ENCODE data around the gene MAPKAP1.

MAPKAP1 gene

GRCh38 chr9:125529589-125530515 is 177.2 kb downstream of the MAPKAP1 start:
- DNase-seq, result no peak

GRCh38 chr9:125529107-125529506 is 177.9 kb downstream of the MAPKAP1 start:
- no peak for DNase-seq

- no peak for DNase-seq
These were observed 179.5 kb downstream of the MAPKAP1 start for GRCh38 chr9:125527471-125528002.

- DNase-seq, result no peak
These were observed 180.9 kb downstream of the MAPKAP1 start for GRCh38 chr9:125525921-125526631.

GRCh38 chr9:125524583-125525355 is 182.2 kb downstream of the MAPKAP1 start:
- DNase-seq, result no peak

- no peak for DNase-seq
These were observed 183.3 kb downstream of the MAPKAP1 start for GRCh38 chr9:125523681-125524080.

GRCh38 chr9:125522328-125522725 is 184.7 kb downstream of the MAPKAP1 start:
- no peak for DNase-seq

GRCh38 chr9:125521462-125522327 is 185.3 kb downstream of the MAPKAP1 start:
- no peak for DNase-seq

GRCh38 chr9:125519734-125520133 is 187.3 kb downstream of the MAPKAP1 start:
- no peak for DNase-seq

GRCh38 chr9:125517577-125517976 is 189.4 kb downstream of the MAPKAP1 start:
- no peak for DNase-seq

- no peak for DNase-seq
These were observed 190.7 kb downstream of the MAPKAP1 start for GRCh38 chr9:125515983-125516940.

GRCh38 chr9:125515281-125515680 is 191.7 kb downstream of the MAPKAP1 start:
- no peak for DNase-seq

- no peak for DNase-seq
These were observed 192.5 kb downstream of the MAPKAP1 start for GRCh38 chr9:125514468-125514867.

- DNase-seq, result no peak
These were observed 193.2 kb downstream of the MAPKAP1 start for GRCh38 chr9:125513668-125514413.

- DNase-seq, result no peak
These were observed 193.7 kb downstream of the MAPKAP1 start for GRCh38 chr9:125513303-125513667.

- DNase-seq, result no peak
These were observed 195.0 kb downstream of the MAPKAP1 start for GRCh38 chr9:125511789-125512660.

GRCh38 chr9:125510980-125511379 is 196.0 kb downstream of the MAPKAP1 start:
- DNase-seq, result no peak

- no peak for DNase-seq
These were observed 197.5 kb downstream of the MAPKAP1 start for GRCh38 chr9:125509476-125509875.

GRCh38 chr9:125508249-125508648 is 198.8 kb downstream of the MAPKAP1 start:
- DNase-seq, result no peak

Data from NCI-H1105 treated with DMSO at 0.1 percent for 48 hours (cell line).